ENCODE data around the gene AK9.

DNA sequence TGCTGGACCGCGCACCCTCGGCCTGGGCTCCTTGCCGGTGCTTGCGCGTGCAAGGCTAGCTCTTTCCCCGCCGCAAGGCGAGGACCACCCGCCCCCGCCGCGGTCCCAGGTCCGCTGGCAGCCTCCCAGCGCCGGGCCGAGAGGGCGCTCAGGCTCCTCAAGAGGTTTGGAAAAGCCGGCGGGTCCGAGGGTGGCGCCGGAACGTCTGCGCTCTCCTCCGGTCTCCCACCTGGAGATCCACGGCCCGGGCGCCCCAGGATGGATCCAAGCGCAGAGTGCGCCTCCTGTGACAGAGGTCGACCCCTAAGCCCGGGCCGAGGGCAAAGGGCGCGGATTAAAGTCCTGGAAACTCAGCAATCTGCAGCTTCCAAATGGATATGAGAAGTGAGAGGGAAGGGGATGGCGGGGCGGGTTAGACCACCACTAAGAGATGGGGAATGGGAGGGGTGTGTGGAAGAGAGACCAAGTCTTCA lies 234.9 kb downstream of the AK9 start:
- TF ChIP-seq ZFP30 (CRISPR knock-in tag; IDR thresholded peaks at IDR 0.05) (no peak), ISL1 (CRISPR knock-in tag; IDR thresholded peaks at IDR 0.05) (no peak), PPARA (CRISPR knock-in tag; IDR thresholded peaks at IDR 0.05; ENCODE audit: borderline replicate concordance) (no peak), ARNTL (CRISPR knock-in tag; IDR thresholded peaks at IDR 0.05; ENCODE audit: borderline replicate concordance, low read depth) (no peak)
- TF ChIP-seq, protein P1, sequence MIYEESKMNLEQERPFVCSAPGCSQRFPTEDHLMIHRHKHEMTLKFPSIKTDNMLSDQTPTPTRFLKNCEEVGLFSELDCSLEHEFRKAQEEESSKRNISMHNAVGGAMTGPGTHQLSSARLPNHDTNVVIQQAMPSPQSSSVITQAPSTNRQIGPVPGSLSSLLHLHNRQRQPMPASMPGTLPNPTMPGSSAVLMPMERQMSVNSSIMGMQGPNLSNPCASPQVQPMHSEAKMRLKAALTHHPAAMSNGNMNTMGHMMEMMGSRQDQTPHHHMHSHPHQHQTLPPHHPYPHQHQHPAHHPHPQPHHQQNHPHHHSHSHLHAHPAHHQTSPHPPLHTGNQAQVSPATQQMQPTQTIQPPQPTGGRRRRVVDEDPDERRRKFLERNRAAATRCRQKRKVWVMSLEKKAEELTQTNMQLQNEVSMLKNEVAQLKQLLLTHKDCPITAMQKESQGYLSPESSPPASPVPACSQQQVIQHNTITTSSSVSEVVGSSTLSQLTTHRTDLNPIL (CRISPR knock-in tag; IDR thresholded peaks at IDR 0.05; ENCODE audit: low read depth): no peak

All from SK-N-SH treated with all-trans-retinoic acid at 6 μM for 48 hours (cell line).